K562 (cell line): ENCODE results near the gene FKBP7. TPM values are rescaled to one million over a fixed set of nuclear protein-coding genes. Genes with fewer than 3 reads are reported as not detected.

Experiments used
- COPS2 ChIP-seq: fragments of 450-650 bp; conservative IDR thresholded peaks from 2 replicates; pipeline ENCODE4 v1.6.1; 2016; ENCODE audit warnings: mild to moderate bottlenecking, moderate library complexity
- CSDE1 ChIP-seq, 2 experiments: fragments of 450-650 bp; IDR thresholded peaks; 2 replicates each; pipeline ENCODE4 v1.6.1; 2016; ENCODE audit warnings: mild to moderate bottlenecking in 1 of 2
- E2F1 ChIP-seq: sonication (generic); formaldehyde crosslinking; IDR thresholded peaks from 2 replicates; pipeline ENCODE4 v1.8.1; 2023; ENCODE audit warnings: mild to moderate bottlenecking, missing genetic modification reagents, moderate library complexity
- EGR1 ChIP-seq: fragments of 450-650 bp; conservative IDR thresholded peaks from 2 replicates; pipeline ENCODE4 v1.6.1; 2017; ENCODE audit warnings: mild to moderate bottlenecking
- HNRNPLL ChIP-seq: fragments of 200-400 bp; formaldehyde crosslinking; IDR thresholded peaks from 2 replicates; pipeline ENCODE4 v1.6.1; 2017; ENCODE audit warnings: low read length, low read depth, mild to moderate bottlenecking; ENCODE audit not compliant: poor library complexity, severe bottlenecking
- NEUROD1 ChIP-seq: fragments of 150-350 bp; IDR thresholded peaks from 2 replicates; pipeline ENCODE4 v1.6.1; 2014; ENCODE audit warnings: borderline replicate concordance, low read length, low read depth; ENCODE audit not compliant: partially characterized antibody
- NR4A1 ChIP-seq, 2 experiments: fragments of 250-450 bp in 1 of 2; fragments of 450-650 bp in 1 of 2; sonication (Bioruptor Pico) in 1 of 2; IDR thresholded peaks; 2 replicates each; pipeline versions ENCODE4 v1.4.0 to v1.6.1; 2016 to 2020; ENCODE audit warnings: mild to moderate bottlenecking in 2 of 2, missing compliant biosample characterization in 1 of 2, missing genetic modification characterization in 1 of 2, moderate library complexity in 1 of 2
- ZBTB33 ChIP-seq: sonication (generic); formaldehyde crosslinking; IDR thresholded peaks from 2 replicates; pipeline ENCODE4 v1.8.1; 2023; ENCODE audit warnings: mild to moderate bottlenecking, missing genetic modification reagents
- ZFX ChIP-seq: sonication (generic); formaldehyde crosslinking; IDR thresholded peaks from 2 replicates; pipeline ENCODE4 v1.8.0; 2022; ENCODE audit warnings: mild to moderate bottlenecking, missing genetic modification reagents, moderate library complexity
- ZNF583 ChIP-seq: fragments of 250-450 bp; sonication (Bioruptor Pico); IDR thresholded peaks from 2 replicates; pipeline ENCODE4 v1.4.0; 2020
- polyA plus RNA-seq, 8 experiments: library from polyadenylated mRNA; depleted of rRNA in 4 of 8; stranded (reverse) in 5 of 8; unstranded in 3 of 8; fragments of >200 nt; fragmentation: Nextera tagmentation in 2 of 8; fragmentation: Illumina TruSeq in 1 of 8; extraction: Ambion mirVana in 2 of 8; extraction: Trizol in 1 of 8; gene quantifications; 2 replicates each; pipeline versions ENCODE4 v1.2.1 to v1.2.3, GENCODE V29; 2011 to 2014; ENCODE audit warnings: inconsistent platforms in 1 of 8, missing spikeins in 1 of 8
- total RNA-seq, 7 experiments: library from RNA; depleted of rRNA in 6 of 7; stranded (reverse); fragments of >200 nt in 6 of 7; fragmentation: Illumina TruSeq in 2 of 7; extraction: Trizol in 2 of 7; gene quantifications; 2 replicates each; pipeline versions ENCODE4 v1.2.1 to v1.2.3, GENCODE V29; 2011 to 2021; ENCODE audit warnings: low replicate concordance in 1 of 7
- TF ChIP-seq, protein P1 (sequence below): fragments of 200-600 bp; sonication (generic); IDR thresholded peaks from one replicate; pipeline ENCODE4 v1.6.1; 2012; ENCODE audit warnings: mild to moderate bottlenecking, low read depth, low read length, inconsistent platforms

Gene FKBP7
- total and polyA plus RNA-seq, 9 of the 15 experiments (the other 6 are each of a cell fraction or from before 2014, with no cell fraction given) = 6.1 to 23.2 (median 19.0) TPM

DNA sequence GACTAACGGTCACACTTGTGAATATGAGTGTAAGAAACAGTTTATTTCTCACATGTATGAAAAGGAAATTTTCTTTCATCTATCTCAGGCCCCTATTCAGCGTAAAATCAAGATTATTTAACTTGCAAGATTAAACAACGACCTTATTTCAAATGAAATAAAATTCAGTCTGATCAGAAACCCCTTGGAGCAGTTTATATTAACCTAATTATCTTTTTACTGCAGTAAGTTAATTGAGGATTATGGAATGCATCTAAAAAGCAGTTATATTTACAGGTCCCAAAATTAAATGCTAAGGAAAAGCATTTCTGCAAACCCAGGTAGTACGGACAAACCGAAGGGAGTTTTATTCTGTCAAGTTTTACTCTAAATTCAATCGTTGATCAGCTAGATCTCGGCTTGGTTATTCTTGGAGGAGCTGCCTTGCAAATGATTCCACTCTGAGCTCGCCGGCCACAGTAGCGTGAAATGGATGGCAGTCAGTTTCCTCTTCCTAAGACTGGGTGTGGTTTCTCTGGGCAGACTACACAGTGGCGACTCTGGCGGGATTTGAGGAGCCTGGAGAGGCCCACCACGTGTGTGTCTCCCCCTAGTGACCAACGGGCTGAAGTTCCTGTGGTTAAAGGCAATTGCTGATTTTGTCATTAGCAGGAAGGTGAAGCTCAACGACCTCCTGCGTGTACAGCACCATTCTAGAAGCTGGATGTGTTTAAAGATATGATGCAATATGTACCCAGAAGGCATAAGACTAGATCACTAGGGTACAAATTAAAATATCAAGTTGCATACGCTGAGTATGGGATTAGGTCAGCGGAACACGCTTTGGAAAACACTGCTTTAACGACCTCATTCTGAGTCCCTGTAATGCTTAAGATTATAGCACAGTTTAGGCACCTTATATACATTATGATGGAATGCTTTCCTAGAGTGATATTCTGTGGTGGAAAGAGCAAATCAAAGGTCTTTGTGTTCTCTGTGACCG is 63.8 kb downstream of the FKBP7 start (continued):
- TF ChIP-seq, protein P1, sequence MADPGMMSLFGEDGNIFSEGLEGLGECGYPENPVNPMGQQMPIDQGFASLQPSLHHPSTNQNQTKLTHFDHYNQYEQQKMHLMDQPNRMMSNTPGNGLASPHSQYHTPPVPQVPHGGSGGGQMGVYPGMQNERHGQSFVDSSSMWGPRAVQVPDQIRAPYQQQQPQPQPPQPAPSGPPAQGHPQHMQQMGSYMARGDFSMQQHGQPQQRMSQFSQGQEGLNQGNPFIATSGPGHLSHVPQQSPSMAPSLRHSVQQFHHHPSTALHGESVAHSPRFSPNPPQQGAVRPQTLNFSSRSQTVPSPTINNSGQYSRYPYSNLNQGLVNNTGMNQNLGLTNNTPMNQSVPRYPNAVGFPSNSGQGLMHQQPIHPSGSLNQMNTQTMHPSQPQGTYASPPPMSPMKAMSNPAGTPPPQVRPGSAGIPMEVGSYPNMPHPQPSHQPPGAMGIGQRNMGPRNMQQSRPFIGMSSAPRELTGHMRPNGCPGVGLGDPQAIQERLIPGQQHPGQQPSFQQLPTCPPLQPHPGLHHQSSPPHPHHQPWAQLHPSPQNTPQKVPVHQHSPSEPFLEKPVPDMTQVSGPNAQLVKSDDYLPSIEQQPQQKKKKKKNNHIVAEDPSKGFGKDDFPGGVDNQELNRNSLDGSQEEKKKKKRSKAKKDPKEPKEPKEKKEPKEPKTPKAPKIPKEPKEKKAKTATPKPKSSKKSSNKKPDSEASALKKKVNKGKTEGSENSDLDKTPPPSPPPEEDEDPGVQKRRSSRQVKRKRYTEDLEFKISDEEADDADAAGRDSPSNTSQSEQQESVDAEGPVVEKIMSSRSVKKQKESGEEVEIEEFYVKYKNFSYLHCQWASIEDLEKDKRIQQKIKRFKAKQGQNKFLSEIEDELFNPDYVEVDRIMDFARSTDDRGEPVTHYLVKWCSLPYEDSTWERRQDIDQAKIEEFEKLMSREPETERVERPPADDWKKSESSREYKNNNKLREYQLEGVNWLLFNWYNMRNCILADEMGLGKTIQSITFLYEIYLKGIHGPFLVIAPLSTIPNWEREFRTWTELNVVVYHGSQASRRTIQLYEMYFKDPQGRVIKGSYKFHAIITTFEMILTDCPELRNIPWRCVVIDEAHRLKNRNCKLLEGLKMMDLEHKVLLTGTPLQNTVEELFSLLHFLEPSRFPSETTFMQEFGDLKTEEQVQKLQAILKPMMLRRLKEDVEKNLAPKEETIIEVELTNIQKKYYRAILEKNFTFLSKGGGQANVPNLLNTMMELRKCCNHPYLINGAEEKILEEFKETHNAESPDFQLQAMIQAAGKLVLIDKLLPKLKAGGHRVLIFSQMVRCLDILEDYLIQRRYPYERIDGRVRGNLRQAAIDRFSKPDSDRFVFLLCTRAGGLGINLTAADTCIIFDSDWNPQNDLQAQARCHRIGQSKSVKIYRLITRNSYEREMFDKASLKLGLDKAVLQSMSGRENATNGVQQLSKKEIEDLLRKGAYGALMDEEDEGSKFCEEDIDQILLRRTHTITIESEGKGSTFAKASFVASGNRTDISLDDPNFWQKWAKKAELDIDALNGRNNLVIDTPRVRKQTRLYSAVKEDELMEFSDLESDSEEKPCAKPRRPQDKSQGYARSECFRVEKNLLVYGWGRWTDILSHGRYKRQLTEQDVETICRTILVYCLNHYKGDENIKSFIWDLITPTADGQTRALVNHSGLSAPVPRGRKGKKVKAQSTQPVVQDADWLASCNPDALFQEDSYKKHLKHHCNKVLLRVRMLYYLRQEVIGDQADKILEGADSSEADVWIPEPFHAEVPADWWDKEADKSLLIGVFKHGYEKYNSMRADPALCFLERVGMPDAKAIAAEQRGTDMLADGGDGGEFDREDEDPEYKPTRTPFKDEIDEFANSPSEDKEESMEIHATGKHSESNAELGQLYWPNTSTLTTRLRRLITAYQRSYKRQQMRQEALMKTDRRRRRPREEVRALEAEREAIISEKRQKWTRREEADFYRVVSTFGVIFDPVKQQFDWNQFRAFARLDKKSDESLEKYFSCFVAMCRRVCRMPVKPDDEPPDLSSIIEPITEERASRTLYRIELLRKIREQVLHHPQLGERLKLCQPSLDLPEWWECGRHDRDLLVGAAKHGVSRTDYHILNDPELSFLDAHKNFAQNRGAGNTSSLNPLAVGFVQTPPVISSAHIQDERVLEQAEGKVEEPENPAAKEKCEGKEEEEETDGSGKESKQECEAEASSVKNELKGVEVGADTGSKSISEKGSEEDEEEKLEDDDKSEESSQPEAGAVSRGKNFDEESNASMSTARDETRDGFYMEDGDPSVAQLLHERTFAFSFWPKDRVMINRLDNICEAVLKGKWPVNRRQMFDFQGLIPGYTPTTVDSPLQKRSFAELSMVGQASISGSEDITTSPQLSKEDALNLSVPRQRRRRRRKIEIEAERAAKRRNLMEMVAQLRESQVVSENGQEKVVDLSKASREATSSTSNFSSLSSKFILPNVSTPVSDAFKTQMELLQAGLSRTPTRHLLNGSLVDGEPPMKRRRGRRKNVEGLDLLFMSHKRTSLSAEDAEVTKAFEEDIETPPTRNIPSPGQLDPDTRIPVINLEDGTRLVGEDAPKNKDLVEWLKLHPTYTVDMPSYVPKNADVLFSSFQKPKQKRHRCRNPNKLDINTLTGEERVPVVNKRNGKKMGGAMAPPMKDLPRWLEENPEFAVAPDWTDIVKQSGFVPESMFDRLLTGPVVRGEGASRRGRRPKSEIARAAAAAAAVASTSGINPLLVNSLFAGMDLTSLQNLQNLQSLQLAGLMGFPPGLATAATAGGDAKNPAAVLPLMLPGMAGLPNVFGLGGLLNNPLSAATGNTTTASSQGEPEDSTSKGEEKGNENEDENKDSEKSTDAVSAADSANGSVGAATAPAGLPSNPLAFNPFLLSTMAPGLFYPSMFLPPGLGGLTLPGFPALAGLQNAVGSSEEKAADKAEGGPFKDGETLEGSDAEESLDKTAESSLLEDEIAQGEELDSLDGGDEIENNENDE = no peak
- 0 out of 2 replicates have a peak, but pooled peaks have one; percentile 23 for TF ChIP-seq ZNF583
- peak; percentile 47; the same call in 1 of the 2 replicates for TF ChIP-seq E2F1 (CRISPR knock-in tag)
- peak; percentile 85 for TF ChIP-seq NEUROD1
- peak; percentile 88 for TF ChIP-seq ZBTB33 (CRISPR knock-in tag)
- no peak for TF ChIP-seq EGR1
- no peak for TF ChIP-seq HNRNPLL
- TF ChIP-seq COPS2 = no peak
- TF ChIP-seq ZFX (CRISPR knock-in tag) = no peak; the same call in 1 of the 2 replicates
- TF ChIP-seq CSDE1 (IDR thresholded peaks at IDR 0.05) = no peak; a peak in 2 of 4 replicates
- TF ChIP-seq NR4A1 (CRISPR knock-in tag; IDR thresholded peaks at IDR 0.05) = no peak
- no peak for TF ChIP-seq NR4A1 (tag; IDR thresholded peaks at IDR 0.05)
